HUES6 (cell line): ENCODE measurements around the gene PLD1.

Source experiments
- H3K27ac ChIP-seq: 2 replicates; pipeline ENCODE4 v1.7.0; 2013; ENCODE audit warnings: low read depth, mild to moderate bottlenecking, low read length, inconsistent platforms
- H3K27me3 ChIP-seq: 2 replicates; pipeline ENCODE4 v1.6.1; 2013; ENCODE audit warnings: low read length; ENCODE audit not compliant: control insufficient read depth, insufficient read depth
- H3K36me3 ChIP-seq: 2 replicates; pipeline ENCODE4 v1.6.1; 2013; ENCODE audit warnings: low read length; ENCODE audit not compliant: control insufficient read depth, insufficient read depth
- H3K4me1 ChIP-seq: 2 replicates; pipeline ENCODE4 v1.6.1; 2013; ENCODE audit warnings: low read length; ENCODE audit not compliant: control insufficient read depth, insufficient read depth
- H3K4me3 ChIP-seq: 2 replicates; pipeline ENCODE4 v1.5.1; 2013; ENCODE audit warnings: low read depth, low read length
- H3K9ac ChIP-seq: one replicate; pipeline ENCODE4 v1.6.1; 2013; ENCODE audit warnings: mild to moderate bottlenecking, low read length
- H3K9me3 ChIP-seq: 2 replicates; pipeline ENCODE4 v1.6.1; 2013; ENCODE audit warnings: low read depth, low read length; ENCODE audit not compliant: control insufficient read depth, insufficient read depth

Gene PLD1

DNA sequence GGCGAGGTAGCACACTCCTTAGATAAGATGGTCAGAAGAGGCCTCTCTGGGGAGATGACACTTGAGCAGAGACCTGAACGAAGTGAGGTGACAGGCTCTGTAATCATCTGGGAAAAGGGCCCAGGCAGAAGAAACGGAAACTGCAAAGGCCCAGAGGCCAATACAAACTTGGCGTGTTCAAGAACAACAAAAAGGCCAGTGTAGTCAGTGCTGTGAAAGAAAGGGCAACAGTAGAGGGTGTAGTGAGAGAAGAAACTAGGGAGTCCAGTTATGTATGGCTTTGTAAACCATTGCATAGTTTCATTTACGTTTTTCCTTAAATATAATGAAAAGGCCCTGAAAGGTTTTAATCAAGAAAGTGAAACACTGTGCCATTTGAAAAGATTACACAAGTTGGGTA is 31.8 kb downstream of the PLD1 start:
- Histone ChIP-seq H3K4me1 (peaks cover 12% of the 10 kb centered on the region), H3K27me3 (no peaks in the 10 kb centered on the region), H3K4me3 (no peak overlapping the region), H3K36me3 (no peaks in the 10 kb centered on the region), H3K9ac (no peak overlapping the region), H3K9me3 (no peaks in the 10 kb centered on the region), H3K27ac (no peak overlapping the region)

DNA sequence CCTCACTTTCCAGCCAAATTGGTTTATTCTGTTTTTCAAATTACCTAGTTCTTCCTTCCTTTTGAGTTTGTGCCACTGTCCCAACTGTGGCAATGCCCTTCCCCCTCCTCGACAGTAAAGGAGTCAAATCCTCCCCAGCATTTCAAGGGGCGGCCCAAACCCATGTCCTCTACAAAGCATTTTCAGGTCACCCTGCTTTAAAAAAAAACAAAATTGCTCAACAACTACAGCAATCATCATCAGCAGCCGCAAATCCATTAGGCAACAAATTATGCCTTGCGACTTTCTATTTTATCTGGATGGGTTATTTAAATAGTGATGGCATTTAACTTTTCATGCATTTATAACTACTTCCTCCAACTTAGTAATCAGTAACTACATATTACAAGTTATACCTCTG is 32.7 kb downstream of the PLD1 start:
- Histone ChIP-seq H3K4me3 (no peak overlapping the region), H3K27me3 (no peaks in the 10 kb centered on the region)

DNA sequence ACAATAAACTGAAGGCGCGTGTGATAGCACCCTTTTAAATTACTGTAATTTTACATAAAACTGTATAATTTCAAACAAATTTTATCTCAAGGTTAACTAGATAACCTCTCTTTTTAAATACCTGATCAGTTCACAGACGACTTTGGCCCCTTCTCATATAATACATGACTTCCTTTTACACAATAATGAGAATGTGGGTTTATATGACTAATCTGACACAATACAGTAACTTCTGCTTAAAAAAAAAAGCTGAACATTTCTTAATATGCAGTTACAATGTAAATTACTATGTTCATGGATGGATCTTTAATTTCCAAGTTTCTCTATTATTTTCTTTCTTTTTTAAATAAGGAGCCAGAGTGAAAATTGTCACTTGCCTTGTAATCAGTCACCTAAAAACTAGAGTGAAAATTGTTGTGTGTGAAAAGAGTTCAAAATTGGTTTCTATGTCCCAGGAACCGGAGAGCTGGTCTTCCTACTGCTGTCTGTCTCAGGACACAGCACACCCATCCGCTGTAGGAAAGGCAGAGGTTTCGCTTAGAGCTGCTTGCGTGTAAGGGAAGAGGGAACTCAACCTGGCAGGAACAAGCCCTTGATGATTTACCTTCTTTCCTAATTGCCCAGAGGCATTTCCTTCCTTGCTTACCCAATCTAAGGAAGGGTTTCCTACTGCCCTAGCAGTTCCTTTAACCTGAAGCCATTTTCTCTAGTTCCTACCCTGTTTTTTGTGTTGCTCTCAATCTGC is 33.3 kb downstream of the PLD1 start:
- Histone ChIP-seq H3K36me3 (no peaks in the 10 kb centered on the region), H3K9me3 (no peaks in the 10 kb centered on the region), H3K27me3 (no peaks in the 10 kb centered on the region), H3K9ac (no peak overlapping the region), H3K4me1 (peaks cover 12% of the 10 kb centered on the region), H3K4me3 (no peak overlapping the region), H3K27ac (no peak overlapping the region)

More for the DNA sequence above, 32.7 kb downstream of the PLD1 start:
- H3K9me3 ChIP-seq: no peaks in the 10 kb centered on the region
- no peaks in the 10 kb centered on the region for H3K36me3 ChIP-seq
- H3K27ac ChIP-seq: no peak overlapping the region
- peaks cover 12% of the 10 kb centered on the region for H3K4me1 ChIP-seq
- no peak overlapping the region for H3K9ac ChIP-seq

DNA sequence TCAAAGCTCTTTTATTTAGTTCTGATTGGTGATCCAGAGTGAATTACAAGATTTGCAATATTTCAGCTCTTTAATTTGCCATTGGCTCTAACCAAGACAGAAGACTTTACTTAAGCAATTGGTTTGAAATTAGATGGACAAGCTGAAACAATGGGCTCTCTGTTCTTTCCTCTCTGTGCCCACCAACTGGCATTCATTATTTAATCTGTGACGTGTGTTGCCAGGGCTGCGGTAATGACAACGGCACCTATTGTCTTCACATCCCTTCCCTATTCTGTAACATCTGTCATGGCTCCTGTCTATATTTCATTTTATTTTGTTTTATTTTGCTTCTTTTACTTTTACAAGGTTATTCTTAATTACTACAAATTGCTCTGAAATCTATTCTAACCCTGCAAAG is 33.9 kb downstream of the PLD1 start:
- Histone ChIP-seq H3K27ac (no peak overlapping the region), H3K9ac (no peak overlapping the region), H3K36me3 (no peaks in the 10 kb centered on the region), H3K4me1 (peaks cover 13% of the 10 kb centered on the region), H3K9me3 (no peaks in the 10 kb centered on the region), H3K4me3 (no peak overlapping the region), H3K27me3 (no peaks in the 10 kb centered on the region)

DNA sequence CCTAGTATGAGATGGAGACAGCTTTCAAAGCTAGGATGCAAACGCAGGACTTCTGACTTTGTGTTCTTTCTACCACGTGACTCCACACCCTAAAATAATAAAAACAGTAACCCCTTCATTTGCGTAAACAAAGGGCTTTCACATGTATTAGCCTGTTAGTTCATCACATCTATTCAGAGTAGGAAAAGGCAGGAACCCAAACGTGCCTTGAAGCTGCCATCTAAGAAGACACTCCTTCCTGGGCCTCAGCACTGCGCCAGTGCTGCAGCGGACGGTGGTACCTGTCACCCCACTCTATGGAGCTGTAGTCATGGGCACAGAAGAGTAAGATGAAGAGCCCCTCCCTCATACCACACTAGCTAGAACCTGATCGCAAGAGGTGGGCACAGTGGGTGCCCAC is 34.3 kb downstream of the PLD1 start:
- Histone ChIP-seq H3K27ac (no peak overlapping the region), H3K36me3 (no peaks in the 10 kb centered on the region), H3K4me1 (peaks cover 16% of the 10 kb centered on the region), H3K27me3 (no peaks in the 10 kb centered on the region), H3K9ac (no peak overlapping the region), H3K9me3 (no peaks in the 10 kb centered on the region), H3K4me3 (no peak overlapping the region)

DNA sequence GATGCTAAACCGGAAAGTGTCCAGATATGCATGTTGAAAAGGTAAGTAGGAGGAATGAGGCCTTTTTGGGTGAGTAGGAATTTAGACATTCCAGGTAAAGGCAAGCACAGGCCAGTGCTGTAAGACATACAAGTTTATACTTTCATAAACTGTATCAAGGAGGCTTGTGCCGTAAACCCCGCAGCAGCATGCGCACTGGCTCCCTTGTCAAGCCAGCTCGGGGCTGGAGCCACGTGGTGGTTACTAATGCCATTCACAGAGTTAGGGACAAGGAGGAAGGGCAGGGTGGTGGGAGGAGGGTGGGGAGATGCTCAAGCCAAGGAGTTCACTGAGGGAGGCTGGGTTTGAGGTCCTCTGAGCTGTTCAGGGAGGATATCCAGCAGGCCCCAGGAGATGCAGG is 35.8 kb downstream of the PLD1 start:
- Histone ChIP-seq H3K4me3 (no peak overlapping the region), H3K4me1 (peaks cover 18% of the 10 kb centered on the region), H3K9me3 (no peaks in the 10 kb centered on the region), H3K27ac (no peak overlapping the region), H3K27me3 (no peaks in the 10 kb centered on the region), H3K36me3 (no peaks in the 10 kb centered on the region), H3K9ac (no peak overlapping the region)

DNA sequence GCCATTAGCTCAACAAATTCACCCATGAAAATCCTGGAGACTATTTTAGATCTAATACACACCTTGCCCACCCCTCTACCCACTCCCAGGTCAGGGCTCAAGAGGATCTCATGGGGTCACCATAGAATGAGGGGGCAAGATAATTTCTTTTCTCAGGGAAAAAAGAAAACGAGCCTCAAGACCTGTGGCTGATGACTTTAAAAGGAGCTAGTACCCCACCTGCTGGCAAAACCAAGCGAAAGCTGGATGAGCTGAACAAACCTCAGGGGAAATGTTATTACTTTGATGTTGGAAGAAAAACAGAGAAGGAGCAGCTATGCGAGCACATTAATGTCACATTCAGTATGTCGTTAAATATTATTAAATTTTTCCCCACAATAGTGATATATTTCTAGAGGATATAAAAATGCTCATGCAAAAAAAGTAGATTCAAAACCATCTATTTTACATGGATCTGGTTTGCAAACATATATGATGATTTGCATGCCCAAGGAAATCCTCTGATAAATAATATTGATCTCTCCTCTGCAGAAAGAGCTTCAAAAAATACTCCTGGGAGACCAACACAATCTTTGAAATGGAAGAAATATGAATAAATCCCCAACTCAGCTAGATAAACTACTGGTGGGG is 37.7 kb downstream of the PLD1 start:
- H3K9ac ChIP-seq: no peak overlapping the region
- no peaks in the 10 kb centered on the region for H3K36me3 ChIP-seq
- no peaks in the 10 kb centered on the region for H3K27me3 ChIP-seq
- H3K27ac ChIP-seq: no peak overlapping the region
- H3K4me1 ChIP-seq: peaks cover 16% of the 10 kb centered on the region
- no peak overlapping the region for H3K4me3 ChIP-seq
- no peaks in the 10 kb centered on the region for H3K9me3 ChIP-seq

DNA sequence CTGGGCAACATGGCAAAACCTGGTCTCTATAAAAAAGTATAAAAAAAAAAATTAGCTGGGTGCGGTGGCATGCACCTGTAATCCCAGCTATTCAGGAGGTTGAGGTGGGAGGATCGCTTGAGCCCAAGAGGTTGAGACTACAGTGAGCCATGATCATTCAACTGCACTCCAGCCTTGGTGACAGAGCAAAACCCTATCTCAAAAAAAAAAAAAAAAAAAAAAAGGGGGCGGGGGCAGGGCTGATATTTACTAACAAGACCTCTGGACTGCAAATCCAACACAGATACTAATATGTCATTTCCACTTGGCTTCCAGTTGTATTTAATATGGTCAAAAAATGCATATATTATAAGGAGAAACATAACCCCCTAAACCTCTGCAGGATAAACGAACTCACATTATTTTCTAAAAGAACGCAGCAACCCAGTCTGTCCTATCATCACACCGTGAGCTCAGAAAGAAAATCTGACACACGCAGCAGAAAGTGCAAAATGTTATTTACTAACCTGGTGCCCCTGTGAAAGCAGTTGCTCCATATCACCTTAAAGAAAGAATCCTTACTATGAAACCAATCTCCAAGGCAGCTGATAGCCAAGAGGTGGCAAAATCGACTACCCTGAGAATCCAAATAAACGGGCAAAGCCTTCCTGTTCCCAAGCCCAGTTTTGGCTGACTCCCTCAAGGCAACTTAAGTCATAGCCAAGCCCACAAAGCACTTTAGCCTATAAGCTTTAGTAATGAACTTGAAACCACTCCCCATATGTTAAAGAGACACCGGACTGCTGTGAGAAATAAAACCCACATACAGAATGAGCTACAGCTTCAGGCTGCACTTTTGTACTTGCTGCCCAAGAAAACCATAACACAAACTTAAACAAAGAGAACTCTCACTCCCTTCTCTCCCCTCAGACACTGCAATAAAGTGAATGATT is 39.3 kb downstream of the PLD1 start:
- Histone ChIP-seq H3K4me1 (peaks cover 7% of the 10 kb centered on the region), H3K9ac (no peak overlapping the region), H3K4me3 (peak overlapping the region; percentile 44), H3K27ac (no peak overlapping the region), H3K27me3 (no peaks in the 10 kb centered on the region), H3K36me3 (no peaks in the 10 kb centered on the region), H3K9me3 (no peaks in the 10 kb centered on the region)

DNA sequence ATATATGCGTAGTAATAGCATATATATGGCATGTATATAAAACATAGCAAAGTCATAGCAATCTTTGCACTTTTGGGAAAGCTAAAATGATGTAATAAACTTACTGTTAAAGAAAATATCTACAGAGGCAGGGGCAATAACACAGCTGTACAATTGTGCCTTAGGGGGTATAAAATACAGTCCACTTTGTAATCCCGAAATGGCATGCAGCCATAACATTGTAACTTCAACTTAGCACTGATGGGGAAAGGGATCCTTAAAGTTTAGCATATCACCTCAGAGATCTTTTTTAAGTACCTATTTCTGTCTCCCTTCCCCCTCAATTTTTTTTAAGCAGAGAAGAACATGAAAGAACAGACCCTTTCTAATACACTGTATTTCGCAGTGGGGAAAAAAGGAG is 40.8 kb downstream of the PLD1 start:
- no peak overlapping the region for H3K9ac ChIP-seq
- H3K9me3 ChIP-seq: no peaks in the 10 kb centered on the region
- no peak overlapping the region for H3K4me3 ChIP-seq
- H3K36me3 ChIP-seq: no peaks in the 10 kb centered on the region
- H3K27ac ChIP-seq: no peak overlapping the region
- H3K27me3 ChIP-seq: no peaks in the 10 kb centered on the region
- H3K4me1 ChIP-seq: peaks cover 6% of the 10 kb centered on the region; the same call in 1 of the 2 replicates

DNA sequence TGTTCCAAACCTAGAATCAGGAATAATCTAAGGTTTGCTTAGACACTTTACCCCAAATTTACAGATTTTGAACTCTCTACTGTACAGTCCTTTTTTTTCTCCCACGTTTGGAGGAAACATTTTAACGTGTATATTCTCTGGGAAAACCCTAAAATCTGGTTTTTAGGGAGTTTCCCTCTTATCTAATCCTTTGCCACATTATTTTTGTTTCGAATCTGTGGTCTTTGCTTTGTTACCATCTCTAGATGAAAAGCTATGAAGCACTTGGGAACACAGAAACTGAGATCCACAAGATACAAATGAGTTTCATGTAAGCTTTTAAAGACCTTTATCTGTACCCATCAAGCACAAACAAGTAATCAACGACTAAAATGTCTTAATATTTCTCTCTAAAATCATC is 41.3 kb downstream of the PLD1 start:
- Histone ChIP-seq H3K27me3 (no peaks in the 10 kb centered on the region), H3K4me3 (no peak overlapping the region), H3K9me3 (no peaks in the 10 kb centered on the region), H3K4me1 (peaks cover 6% of the 10 kb centered on the region; the same call in 1 of the 2 replicates), H3K9ac (no peak overlapping the region), H3K36me3 (no peaks in the 10 kb centered on the region), H3K27ac (no peak overlapping the region)
